Cardiac muscle cell (in vitro differentiated cells and primary cell): ENCODE measurements around the gene SKOR1. TPM values are rescaled to one million over a fixed set of nuclear protein-coding genes. Genes with fewer than 3 reads are reported as not detected.

ENCODE experiments used
- DNase-seq, 2 donors: peaks; one replicate each; pipeline versions ENCODE4 v3.0.0 to v3.0.0-alpha.2; 2010 to 2017; ENCODE audit warnings: low read depth in 1 of 2, low spot score in 1 of 2
- H3K27ac ChIP-seq: fragments of 200-600 bp; sonication (generic); 2 replicates; pipeline ENCODE4 v1.5.1; 2016
- H3K27me3 ChIP-seq: fragments of 200-600 bp; sonication (generic); 2 replicates; pipeline ENCODE4 v1.6.0; 2016; ENCODE audit warnings: control low read depth
- H3K36me3 ChIP-seq: fragments of 200-600 bp; sonication (generic); 2 replicates; pipeline ENCODE4 v1.5.1; 2016; ENCODE audit warnings: control low read depth
- H3K4me1 ChIP-seq: fragments of 200-600 bp; sonication (generic); 2 replicates; pipeline ENCODE4 v1.8.1; 2017; ENCODE audit warnings: low read depth, mild to moderate bottlenecking, mixed run types
- H3K4me3 ChIP-seq: fragments of 200-600 bp; sonication (generic); 2 replicates; pipeline ENCODE4 v1.5.1; 2016; ENCODE audit warnings: mild to moderate bottlenecking
- H3K9me3 ChIP-seq: fragments of 200-600 bp; sonication (generic); 2 replicates; pipeline ENCODE4 v1.5.1; 2017; ENCODE audit warnings: low read depth, mild to moderate bottlenecking, control low read depth
- polyA plus RNA-seq: library from polyadenylated mRNA; unstranded; fragments of >200 nt; fragmentation: Nextera tagmentation; extraction: Ambion mirVana; gene quantifications from 2 replicates; pipeline ENCODE4 v1.2.1, GENCODE V29; 2016
- total RNA-seq: library from RNA; depleted of rRNA; stranded (reverse); fragments of >200 nt; gene quantifications from 2 replicates; pipeline ENCODE4 v1.2.3, GENCODE V29; 2016
- TF ChIP-seq, protein P1 (sequence below): IDR thresholded peaks from 2 replicates; pipeline ENCODE4 v1.5.1; 2012; ENCODE audit warnings: low read depth, mild to moderate bottlenecking, low read length

SKOR1 gene
- total and polyA plus RNA-seq, 2 experiments from 2014 or later: 1.1 TPM; not detected in 1

DNA sequence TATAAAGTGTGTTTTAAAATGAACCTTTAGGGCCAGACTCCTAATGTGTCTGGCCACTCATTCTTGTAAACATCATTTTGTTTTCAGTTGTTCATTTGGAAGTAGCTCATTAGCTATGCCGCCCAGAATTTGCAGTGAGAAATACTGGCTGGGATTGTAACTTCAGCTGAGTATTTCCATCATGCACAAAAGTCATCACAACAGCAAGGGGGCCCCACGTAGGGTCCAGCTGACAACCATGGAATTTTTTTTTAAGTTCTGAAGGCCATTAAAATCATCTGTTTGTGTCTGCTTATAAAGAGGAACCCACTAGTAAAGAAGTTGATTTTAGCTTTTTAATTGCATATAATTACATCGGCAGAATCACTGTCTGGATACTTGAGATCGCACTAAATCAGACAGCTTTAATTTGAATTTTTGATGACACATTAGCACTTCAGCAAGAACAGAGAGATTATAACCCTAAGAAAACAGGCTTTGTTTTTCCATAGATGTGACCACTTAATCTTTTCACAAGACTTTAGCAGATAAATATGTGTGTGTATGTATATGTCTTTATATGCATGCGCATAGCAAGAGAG, 46.3 kb upstream of the SKOR1 start:
- TF ChIP-seq, protein P1, sequence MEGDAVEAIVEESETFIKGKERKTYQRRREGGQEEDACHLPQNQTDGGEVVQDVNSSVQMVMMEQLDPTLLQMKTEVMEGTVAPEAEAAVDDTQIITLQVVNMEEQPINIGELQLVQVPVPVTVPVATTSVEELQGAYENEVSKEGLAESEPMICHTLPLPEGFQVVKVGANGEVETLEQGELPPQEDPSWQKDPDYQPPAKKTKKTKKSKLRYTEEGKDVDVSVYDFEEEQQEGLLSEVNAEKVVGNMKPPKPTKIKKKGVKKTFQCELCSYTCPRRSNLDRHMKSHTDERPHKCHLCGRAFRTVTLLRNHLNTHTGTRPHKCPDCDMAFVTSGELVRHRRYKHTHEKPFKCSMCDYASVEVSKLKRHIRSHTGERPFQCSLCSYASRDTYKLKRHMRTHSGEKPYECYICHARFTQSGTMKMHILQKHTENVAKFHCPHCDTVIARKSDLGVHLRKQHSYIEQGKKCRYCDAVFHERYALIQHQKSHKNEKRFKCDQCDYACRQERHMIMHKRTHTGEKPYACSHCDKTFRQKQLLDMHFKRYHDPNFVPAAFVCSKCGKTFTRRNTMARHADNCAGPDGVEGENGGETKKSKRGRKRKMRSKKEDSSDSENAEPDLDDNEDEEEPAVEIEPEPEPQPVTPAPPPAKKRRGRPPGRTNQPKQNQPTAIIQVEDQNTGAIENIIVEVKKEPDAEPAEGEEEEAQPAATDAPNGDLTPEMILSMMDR: no peak
- H3K4me1 ChIP-seq: no peaks in the 10 kb centered on the region
- H3K9me3 ChIP-seq: no peaks in the 10 kb centered on the region
- no peaks in the 10 kb centered on the region for H3K36me3 ChIP-seq
- peaks cover 100% of the 10 kb centered on the region for H3K27me3 ChIP-seq
- DNase-seq: no peak
- H3K27ac ChIP-seq: no peak overlapping the region
- H3K4me3 ChIP-seq: no peak overlapping the region

DNA sequence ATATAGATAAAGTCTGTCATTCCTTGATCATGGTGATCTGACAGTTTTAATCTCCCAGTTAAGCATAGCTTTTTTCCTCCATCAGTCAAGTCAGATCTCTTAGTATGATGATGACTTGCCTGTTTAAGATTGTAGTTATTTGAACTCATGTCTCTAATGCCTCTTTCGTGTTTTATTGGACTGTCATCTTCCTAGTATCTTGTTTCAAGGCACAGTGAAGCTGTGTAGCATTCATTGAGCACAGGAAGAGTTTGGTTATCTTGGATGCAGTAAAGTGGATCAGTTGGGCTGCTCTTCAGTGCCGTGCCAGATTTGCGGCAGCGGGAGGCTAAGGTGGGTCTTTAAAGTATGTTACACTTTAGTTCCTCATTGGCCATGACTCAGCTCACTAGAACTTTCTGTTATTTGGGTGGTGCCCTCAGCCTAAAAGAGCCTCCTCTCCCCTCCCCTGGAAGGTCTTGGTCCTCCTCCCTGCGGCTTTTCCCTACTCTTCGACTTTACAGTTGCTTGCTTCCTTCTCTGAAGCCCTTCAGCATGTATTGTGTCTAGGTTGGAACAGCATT, 45.7 kb upstream of the SKOR1 start:
- no peak for DNase-seq
- H3K4me1 ChIP-seq: no peaks in the 10 kb centered on the region

DNA sequence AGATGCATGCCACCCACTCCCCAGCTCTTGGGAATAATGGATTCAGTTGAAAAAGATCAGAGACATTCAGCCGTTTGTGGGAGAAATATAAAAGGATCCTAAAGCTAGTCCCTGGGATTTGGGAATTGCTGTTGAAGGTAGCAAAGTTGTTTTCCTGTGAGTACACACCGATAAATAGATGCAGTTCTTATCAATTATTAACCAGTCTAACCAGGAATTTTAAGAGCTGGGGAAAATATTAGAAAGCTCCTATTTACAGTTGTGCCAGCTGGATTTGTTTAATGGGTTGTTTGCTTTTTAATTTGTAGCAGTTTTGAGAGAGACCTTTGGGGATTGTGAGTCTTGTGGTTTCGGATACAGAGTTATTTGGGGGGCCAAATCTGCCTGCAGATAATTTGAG, 44.2 kb upstream of the SKOR1 start:
- Histone ChIP-seq H3K4me1 (no peaks in the 10 kb centered on the region), H3K27ac (no peak overlapping the region), H3K27me3 (peaks cover 100% of the 10 kb centered on the region), H3K4me3 (no peak overlapping the region), H3K9me3 (no peaks in the 10 kb centered on the region), H3K36me3 (no peaks in the 10 kb centered on the region)
- TF ChIP-seq, protein P1: no peak
- DNase-seq: no peak

More for the DNA sequence above, 45.7 kb upstream of the SKOR1 start:
- Histone ChIP-seq H3K27me3 (peaks cover 100% of the 10 kb centered on the region), H3K9me3 (no peaks in the 10 kb centered on the region), H3K36me3 (no peaks in the 10 kb centered on the region), H3K4me3 (no peak overlapping the region), H3K27ac (no peak overlapping the region)
- TF ChIP-seq, protein P1: no peak

DNA sequence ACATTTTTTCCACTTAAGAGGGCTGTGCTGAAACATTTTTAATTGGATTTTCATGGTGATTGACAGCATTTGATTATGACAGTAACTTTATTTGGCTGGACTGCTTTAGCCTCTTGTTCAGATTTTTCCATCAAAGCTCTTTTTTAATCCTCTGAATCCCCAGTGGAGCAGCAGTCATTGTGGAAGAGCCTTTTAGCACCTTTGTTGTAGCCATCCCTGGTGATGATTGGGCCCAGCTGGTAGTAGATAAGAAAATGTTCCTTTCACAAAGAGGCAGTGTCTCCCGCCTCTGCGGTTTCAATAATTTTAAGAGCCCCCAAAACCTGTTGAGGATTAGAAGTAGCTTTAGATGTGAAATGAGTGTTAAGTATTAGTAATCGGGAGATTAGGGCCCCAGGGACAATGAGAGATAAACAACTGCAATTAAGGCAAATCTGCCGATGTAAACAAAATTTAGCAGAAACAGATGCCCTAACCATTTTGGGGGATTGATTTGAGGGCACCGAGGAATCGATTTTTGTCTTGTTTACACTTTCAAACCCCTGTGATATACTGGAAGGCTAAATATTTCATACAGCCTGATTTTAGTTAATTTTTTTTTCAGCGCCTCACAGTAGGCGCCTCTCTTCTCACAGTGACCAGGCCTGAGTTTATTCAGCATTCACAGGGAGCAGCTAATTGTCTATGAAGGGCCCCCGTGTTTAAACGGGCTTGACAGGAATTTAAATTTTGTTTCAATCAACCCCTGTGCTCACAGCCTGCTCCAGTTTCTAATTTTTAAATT, 43.2 kb upstream of the SKOR1 start:
- TF ChIP-seq, protein P1: no peak
- DNase-seq: no peak
- Histone ChIP-seq H3K9me3 (no peaks in the 10 kb centered on the region), H3K27me3 (peaks cover 100% of the 10 kb centered on the region), H3K4me1 (no peaks in the 10 kb centered on the region), H3K4me3 (no peak overlapping the region), H3K36me3 (no peaks in the 10 kb centered on the region), H3K27ac (no peak overlapping the region)

DNA sequence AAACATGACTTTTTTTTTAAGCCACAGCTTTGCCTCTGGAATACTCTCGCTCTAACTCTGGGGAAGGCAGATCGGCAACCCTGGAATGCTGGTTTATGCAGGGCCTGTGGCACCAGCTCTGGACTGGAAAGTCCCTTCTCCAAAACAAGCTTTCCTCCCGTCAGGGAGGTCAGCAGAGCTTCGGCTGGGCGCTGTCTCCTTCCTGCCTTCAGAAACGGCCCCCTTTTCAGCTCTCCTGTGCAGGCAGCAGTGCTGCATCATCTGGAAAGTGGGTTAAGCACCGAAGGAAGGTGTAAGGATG, 42.7 kb upstream of the SKOR1 start:
- Histone ChIP-seq H3K36me3 (no peaks in the 10 kb centered on the region), H3K4me3 (no peak overlapping the region), H3K4me1 (no peaks in the 10 kb centered on the region), H3K9me3 (no peaks in the 10 kb centered on the region), H3K27ac (no peak overlapping the region), H3K27me3 (peaks cover 100% of the 10 kb centered on the region)
- TF ChIP-seq, protein P1: no peak
- no peak for DNase-seq
